ENCODE results near the gene DGKE.

DGKE gene

DNA sequence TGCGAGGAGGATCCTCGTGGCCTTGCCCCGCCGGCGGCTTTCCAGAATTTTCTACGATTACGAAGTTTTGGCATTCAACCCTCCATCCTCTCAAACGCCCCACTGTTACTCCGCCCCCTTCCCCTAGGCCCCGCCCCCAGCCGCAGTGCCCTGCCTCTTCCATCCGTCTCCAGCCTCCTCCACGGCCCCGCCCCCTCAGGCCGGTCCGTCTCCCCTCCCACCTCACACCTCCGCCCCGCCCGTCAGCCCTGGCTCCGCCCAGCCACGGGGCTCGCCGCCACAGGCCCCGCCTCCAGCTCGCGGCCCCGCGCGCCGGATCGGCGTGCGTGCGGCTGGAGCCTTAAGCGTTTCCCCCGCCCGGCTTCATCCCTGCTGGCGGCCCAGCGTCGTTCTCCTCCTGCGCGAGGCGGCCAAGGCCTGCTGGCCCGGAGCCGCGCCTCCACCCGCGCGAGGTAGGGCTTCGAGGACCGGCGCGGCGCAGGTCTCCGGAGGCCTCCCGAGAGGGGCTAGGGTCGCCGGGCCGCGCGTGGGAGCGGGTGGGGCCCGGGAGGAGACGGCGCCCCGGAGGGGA lies at the start of gene DGKE, which contains the start of gene C17orf67:
Gene DGKE (plus strand): TSS at position 343 of the 571 bp plus-strand sequence. CDS start 645 bp downstream, outside the sequence.
Gene C17orf67 (minus strand): TSS at position 112 of the 571 bp plus-strand sequence. CDS start 18,110 bp downstream, outside the sequence.
- in situ Hi-C loops (cut with HindIII; ENCODE audit: low sequenced_read_pairs) = no loop called here
- TF ChIP-seq, protein P1, sequence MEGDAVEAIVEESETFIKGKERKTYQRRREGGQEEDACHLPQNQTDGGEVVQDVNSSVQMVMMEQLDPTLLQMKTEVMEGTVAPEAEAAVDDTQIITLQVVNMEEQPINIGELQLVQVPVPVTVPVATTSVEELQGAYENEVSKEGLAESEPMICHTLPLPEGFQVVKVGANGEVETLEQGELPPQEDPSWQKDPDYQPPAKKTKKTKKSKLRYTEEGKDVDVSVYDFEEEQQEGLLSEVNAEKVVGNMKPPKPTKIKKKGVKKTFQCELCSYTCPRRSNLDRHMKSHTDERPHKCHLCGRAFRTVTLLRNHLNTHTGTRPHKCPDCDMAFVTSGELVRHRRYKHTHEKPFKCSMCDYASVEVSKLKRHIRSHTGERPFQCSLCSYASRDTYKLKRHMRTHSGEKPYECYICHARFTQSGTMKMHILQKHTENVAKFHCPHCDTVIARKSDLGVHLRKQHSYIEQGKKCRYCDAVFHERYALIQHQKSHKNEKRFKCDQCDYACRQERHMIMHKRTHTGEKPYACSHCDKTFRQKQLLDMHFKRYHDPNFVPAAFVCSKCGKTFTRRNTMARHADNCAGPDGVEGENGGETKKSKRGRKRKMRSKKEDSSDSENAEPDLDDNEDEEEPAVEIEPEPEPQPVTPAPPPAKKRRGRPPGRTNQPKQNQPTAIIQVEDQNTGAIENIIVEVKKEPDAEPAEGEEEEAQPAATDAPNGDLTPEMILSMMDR (IDR thresholded peaks at IDR 0.05; ENCODE audit: low read depth, low read length, missing control alignments) = no peak
- peak within 1 kb of the TSS; percentile 63 for H3K4me3 ChIP-seq (ENCODE audit: low read depth, low read length)
- DNase-seq (ENCODE audit: low read depth) = peak; percentile 87

DNA sequence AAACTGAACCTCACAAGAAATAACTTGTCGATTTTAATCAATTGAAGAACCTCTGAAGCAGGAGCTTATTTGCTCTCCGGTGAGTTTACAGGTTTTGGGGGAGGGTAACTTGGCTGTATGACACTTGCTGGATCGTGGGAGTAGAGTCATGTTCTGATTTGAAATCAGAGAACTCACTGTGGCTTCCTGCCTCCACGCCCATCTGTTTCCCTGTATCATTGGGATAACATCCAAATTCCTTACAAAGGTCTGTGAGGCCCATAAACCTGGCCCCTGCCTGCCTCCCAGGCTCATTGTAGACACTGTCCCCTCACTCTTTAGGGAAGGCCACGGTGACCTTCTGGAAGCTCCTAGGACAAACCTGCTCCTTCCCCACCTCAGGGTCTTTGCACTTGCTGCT lies 48.5 kb upstream of the DGKE start:
- H3K4me3 ChIP-seq (ENCODE audit: low read depth, low read length) = no peak overlapping the region
- TF ChIP-seq, protein P1 (IDR thresholded peaks at IDR 0.05; ENCODE audit: low read depth, low read length, missing control alignments) = no peak
- in situ Hi-C loops (cut with HindIII; ENCODE audit: low sequenced_read_pairs) = no loop called here
- DNase-seq (ENCODE audit: low read depth) = no peak

DNA sequence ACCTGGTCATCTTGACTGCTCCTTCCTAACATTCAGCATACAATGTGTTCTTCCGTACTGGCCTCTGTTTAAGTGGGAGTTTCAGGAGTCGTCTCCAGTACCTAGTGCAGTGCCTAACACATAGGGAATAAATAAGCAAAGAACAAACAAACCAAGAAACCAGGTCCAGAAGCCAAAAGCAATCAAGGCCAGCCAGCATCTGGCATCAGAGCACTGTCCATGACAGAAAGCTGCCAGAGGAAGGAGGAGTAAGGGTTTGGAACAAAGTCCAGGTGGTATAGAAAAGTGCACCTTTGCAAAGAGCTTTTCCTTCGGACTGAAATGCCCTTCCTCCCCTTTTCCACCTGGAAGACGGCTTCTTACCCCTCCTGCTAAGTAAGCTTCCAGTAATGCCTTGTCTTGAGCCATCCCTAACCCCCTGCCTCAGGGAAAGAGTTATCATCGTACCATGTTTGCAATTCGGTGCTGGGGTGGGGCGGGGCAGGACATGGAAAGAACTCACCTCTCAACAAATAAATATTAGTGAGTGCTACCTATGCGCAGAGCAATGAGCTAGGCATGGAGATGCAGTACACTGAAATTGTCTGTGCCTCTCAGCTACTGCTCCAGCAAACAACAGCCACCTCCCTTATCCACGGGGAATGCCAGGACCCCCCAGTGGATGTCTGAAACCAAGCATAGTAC lies 47.8 kb upstream of the DGKE start:
- DNase-seq (ENCODE audit: low read depth) = no peak
- in situ Hi-C loops (cut with HindIII; ENCODE audit: low sequenced_read_pairs) = no loop called here
- no peak overlapping the region for H3K4me3 ChIP-seq (ENCODE audit: low read depth, low read length)
- TF ChIP-seq, protein P1 (IDR thresholded peaks at IDR 0.05; ENCODE audit: low read depth, low read length, missing control alignments) = no peak

DNA sequence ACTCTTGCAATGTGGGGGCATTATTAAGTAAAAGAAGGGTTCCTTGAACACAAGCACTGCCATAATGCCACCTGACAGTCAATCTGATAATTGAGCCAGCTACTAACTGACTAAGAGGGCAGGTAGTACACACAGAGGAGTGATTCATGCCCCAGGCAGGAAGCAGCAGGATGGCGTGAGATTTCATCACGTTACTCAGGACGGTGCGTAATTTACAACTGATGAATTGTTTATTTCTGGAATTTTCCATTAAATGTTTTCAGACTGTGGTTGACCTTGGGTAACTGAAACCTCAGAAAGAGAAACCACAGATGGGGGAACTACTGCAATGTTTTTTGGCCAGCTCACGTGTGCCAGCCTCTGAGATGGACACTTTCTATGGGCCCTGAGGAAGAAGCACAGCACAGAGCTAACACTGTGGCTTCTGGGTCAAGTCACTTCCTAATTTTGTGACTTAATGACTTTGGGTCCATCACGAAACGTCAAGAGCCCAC lies 46.9 kb upstream of the DGKE start:
- DNase-seq (ENCODE audit: low read depth) = peak; percentile 79
- no peak overlapping the region for H3K4me3 ChIP-seq (ENCODE audit: low read depth, low read length)
- TF ChIP-seq, protein P1 (IDR thresholded peaks at IDR 0.05; ENCODE audit: low read depth, low read length, missing control alignments) = no peak
- in situ Hi-C loops (cut with HindIII; ENCODE audit: low sequenced_read_pairs) = no loop called here

DNA sequence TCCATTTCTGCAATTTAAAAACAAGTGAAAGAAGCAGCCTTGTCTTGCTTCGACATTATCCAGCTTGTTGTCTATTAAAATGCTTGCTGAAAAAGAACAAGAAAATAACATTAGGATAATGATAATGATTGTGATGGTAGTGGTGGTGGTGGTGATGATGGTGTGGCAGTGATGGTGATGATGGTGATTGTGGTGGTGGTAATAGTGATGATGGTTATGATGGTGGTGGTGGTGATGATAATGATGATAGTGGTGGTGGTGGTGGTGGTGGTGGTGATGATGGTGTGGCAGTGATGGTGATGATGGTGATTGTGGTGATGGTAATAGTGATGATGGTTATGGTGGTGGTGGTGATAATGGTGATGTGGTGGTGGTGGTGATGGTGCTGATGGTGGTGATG lies 41.7 kb upstream of the DGKE start:
- no peak for DNase-seq (ENCODE audit: low read depth)
- H3K4me3 ChIP-seq (ENCODE audit: low read depth, low read length) = no peak overlapping the region
- in situ Hi-C loops (cut with HindIII; ENCODE audit: low sequenced_read_pairs) = no loop called here
- TF ChIP-seq, protein P1 (IDR thresholded peaks at IDR 0.05; ENCODE audit: low read depth, low read length, missing control alignments) = no peak

DNA sequence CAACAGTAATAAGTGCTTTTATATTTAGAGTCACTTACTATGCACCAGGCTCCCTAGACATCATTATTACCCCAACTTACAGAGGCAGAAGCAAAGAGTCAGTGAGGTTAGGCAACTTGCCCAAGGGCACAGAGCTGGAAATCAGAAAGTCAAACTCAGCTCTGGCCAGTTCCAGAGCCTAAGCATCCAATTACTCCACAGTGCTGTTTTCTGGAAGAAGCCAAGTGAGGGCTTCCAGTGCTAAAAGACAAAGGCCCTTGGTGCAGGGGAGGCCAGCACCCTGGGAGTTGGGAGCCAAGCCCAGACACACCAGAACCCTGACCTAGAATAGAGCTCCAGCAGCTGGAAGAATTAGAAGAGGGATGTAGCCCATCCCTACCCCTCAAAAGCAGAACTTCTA lies 40.4 kb upstream of the DGKE start:
- DNase-seq (ENCODE audit: low read depth) = no peak
- TF ChIP-seq, protein P1 (IDR thresholded peaks at IDR 0.05; ENCODE audit: low read depth, low read length, missing control alignments) = no peak

More for the DNA sequence above, 40.4 kb upstream of the DGKE start:
- no peak overlapping the region for H3K4me3 ChIP-seq (ENCODE audit: low read depth, low read length)
- in situ Hi-C loops (cut with HindIII; ENCODE audit: low sequenced_read_pairs) = no loop called here

Measured in astrocyte of the cerebellum (primary cell).